Astrocyte of the spinal cord (primary cell): ENCODE results near the gene CDKL4.
"Not testable (repeated sequence)": the region's sequence is repeated elsewhere in the genome, so short reads cannot be mapped to it uniquely, and the experiment has no call there.

Experiments
- DNase-seq: peaks from one replicate; pipeline ENCODE4 v3.0.0; 2011; ENCODE audit warnings: low read depth, low spot score
- H3K4me3 ChIP-seq: 2 replicates; pipeline ENCODE4 v1.5.1; 2011; ENCODE audit warnings: low read depth, mild to moderate bottlenecking, low read length, moderate library complexity
- in situ Hi-C: cut with HindIII; loops from 2 replicates; pipeline ENCODE4 v1.10.0; 2017; ENCODE audit warnings: low sequenced_read_pairs
- TF ChIP-seq, protein P1 (sequence below): IDR thresholded peaks from 2 replicates; pipeline ENCODE4 v1.5.1; 2012; ENCODE audit warnings: low read depth, mild to moderate bottlenecking, low read length, inconsistent platforms

CDKL4 gene

DNA sequence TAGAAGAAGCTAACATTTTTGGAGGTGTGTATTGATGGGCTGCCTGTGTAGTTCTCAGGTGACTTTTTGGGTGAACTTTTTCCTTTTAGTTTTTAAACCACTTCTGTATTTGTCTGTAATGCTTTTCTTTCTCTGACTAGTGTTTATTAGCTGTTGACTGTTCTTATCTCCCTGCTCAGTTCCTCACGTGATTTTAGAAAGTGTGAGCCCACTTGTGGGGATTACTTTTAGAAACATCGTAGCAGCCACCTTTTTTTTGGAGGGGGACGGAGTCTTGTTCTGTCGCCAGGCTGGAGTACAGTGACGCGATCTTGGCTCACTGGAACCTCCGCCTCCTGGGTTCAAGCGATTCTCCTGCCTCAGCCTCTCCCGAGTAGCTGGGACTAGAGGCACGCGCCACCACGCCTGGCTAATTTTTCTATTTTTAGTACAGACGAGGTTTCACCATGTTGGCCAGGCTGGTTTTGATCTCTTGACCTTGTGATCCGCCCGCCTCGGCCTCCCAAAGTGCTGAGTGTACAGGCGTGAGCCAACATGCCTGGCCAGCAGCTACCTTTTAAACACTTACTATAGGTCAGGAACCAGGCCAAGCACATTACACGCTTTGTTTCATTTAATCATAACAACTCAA is 9.2 kb upstream of the CDKL4 start:
- TF ChIP-seq, protein P1, sequence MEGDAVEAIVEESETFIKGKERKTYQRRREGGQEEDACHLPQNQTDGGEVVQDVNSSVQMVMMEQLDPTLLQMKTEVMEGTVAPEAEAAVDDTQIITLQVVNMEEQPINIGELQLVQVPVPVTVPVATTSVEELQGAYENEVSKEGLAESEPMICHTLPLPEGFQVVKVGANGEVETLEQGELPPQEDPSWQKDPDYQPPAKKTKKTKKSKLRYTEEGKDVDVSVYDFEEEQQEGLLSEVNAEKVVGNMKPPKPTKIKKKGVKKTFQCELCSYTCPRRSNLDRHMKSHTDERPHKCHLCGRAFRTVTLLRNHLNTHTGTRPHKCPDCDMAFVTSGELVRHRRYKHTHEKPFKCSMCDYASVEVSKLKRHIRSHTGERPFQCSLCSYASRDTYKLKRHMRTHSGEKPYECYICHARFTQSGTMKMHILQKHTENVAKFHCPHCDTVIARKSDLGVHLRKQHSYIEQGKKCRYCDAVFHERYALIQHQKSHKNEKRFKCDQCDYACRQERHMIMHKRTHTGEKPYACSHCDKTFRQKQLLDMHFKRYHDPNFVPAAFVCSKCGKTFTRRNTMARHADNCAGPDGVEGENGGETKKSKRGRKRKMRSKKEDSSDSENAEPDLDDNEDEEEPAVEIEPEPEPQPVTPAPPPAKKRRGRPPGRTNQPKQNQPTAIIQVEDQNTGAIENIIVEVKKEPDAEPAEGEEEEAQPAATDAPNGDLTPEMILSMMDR = no peak
- no peak overlapping the region for H3K4me3 ChIP-seq
- DNase-seq = no peak
- in situ Hi-C loops = no loop called here

DNA sequence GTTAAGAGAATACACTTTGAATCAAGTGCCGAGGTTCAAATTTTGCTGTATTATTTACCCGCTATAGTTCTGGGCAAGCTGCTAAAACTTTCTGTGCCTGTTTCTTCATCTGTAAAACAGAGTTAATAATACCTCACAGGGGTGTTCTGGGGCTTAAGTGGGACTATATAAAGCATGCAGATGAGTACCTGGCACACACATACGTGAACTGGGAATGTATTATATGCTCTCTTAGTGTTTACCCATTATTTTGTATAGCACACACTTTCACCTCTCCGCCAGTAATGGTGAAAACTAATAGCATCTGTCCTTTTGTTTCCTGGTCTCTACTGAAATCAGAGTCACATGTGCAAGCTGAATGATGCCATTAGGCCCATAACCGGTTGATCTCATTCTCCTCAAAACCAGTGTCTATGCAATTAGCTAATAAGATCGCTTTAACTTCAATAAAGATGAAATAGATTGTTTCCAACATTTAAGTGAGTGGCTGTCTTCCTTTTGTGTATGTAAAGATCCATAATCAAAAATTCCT is 3.8 kb upstream of the CDKL4 start:
- no peak for DNase-seq

DNA sequence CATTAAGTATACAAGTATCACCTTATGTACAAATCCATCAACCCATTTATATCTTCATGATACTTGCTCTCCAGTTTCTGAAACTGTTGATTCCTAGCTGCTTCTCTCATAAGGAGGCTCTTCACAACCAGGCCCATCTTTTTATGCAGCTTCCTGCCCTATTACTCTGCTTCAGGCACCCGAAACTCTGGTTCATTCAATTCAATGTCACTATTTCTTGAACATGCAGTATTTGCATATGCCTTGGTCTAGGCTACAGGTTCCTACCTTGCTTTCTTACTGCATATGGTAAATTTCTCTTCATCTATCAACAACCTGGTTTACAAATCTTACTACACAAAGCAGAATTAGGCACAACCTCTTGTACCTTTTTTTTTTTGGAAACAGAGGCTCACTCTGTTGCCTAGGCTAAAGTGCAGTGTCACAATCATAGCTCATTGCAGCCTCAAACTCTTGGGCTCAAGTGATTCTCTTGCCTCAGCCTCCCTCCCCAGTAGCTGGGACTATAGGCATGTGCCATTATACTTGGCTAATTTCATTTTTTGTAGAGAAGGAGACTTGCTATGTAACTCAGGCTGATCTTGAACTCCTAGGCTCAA is 2.7 kb upstream of the CDKL4 start:
- H3K4me3 ChIP-seq = no peak overlapping the region
- in situ Hi-C loops = no loop called here
- DNase-seq = no peak
- TF ChIP-seq, protein P1 = no peak

More for the DNA sequence above, 3.8 kb upstream of the CDKL4 start:
- TF ChIP-seq, protein P1 = no peak
- H3K4me3 ChIP-seq = no peak overlapping the region
- in situ Hi-C loops = no loop called here

DNA sequence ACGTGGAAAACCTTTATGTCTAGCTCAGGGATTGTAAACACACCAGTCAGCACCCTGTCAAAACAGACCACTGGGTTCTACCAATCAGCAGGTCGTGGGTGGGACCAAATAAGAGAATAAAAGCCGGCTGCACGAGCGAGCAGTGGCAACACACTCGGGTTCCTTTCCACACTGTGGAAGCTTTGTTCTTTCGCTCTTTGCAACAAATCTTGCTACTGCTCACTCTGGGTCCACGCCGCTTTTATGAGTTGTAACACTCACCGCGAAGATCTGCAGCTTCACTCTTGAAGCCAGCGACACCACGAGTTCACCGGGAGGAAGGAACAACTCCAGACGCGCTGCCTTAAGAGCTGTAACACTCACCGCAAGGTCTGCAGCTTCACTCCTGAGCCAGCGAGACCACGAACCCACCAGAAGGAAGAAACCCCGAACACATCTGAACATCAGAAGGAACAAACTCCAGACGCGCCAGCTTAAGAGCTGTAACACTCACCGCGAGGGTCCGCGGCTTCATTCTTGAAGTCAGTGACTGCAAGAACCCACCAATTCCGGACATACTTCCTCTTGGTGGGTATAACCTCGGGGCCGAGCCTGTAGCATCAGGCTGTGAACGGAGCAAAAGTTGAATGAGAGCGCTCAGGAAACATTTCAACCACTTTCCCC is 1.3 kb upstream of the CDKL4 start:
- H3K4me3 ChIP-seq, DNase-seq, in situ Hi-C loops: not testable (repeated sequence)

DNA sequence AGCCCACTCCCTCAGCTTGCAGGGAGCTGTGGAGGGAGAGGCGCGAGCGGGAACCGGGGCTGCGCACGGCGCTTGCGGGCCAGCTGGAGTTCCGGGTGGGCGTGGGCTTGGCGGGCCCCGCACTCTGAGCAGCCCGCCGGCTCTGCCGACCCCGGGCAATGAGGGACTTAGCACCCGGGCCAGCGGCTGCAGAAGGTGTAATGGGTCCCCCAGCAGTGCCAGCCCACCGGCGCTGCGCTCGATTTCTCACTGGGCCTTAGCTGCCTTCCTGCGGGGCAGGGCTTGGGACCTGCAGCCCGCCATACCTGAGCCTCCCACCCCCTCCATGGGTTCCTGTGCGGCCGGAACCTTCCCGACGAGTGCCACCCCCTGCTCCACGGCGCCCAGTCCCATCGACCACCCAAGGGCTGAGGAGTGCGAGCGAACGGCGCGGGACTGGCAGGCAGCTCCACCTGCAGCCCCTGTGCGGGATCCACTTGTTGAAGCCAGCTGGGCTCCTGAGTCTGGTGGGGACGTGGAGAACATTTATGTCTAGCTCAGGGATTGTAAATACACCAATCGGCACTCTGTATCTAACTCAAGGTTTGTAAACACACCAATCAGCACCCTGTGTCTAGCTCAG is 582 bp upstream of the CDKL4 start:
- peak overlapping the region; percentile 43 for H3K4me3 ChIP-seq
- in situ Hi-C loops, DNase-seq: not testable (repeated sequence)

DNA sequence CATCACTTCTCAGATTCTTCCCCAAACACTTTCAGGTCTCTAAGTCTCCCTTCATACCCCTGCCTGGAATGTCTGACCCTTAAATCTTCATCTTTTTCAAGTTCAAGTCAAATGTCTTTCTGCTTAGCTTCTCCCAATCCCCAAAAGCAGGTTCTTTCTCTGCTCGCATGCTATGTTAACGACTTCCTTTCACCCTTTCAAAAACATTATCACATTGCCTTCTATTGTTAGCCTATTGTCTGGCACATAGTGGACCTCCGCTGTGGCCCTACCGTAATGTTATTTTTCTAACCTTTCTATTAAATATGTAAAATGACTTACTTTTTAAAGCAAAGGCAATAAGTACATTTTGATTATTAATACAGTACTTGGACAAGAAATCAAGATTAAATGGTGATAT is 2.2 kb downstream of the CDKL4 start:
- in situ Hi-C loops = no loop called here
- no peak overlapping the region for H3K4me3 ChIP-seq
- no peak for DNase-seq
- TF ChIP-seq, protein P1 = no peak

DNA sequence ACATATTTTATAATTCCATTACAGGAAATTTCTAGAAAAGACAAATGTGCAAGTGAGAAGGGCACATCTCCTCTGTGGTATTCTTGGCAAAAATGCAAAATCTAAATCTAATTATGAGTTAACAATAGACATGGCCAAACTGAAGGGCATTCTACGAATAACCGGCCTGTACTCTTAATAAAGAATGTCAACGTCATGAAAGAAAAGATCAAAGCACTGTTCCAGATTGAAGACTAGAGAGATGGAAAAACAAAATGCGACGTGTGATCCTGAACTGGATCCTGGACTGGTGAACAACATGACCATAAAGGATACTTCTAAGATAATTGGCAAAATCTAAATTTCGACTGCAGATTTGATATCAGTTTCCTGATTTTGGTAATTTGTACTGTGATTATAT is 3.0 kb downstream of the CDKL4 start:
- in situ Hi-C loops = no loop called here
- TF ChIP-seq, protein P1 = no peak
- H3K4me3 ChIP-seq = no peak overlapping the region
- no peak for DNase-seq
